Tibial nerve (tissue), 4 donors: ENCODE results near the gene PARP12.

Experiments
- EP300 ChIP-seq, 2 donors: sonication (generic); formaldehyde crosslinking; IDR thresholded peaks; one replicate each; pipeline ENCODE4 v1.6.1; 2017; ENCODE audit warnings: antibody characterized with exemption in 2 of 2, mild to moderate bottlenecking in 1 of 2
- POLR2A ChIP-seq, 2 donors: fragments of 450-650 bp; IDR thresholded peaks; one replicate each; pipeline ENCODE4 v1.6.1; 2017; ENCODE audit warnings: antibody characterized with exemption in 2 of 2, mild to moderate bottlenecking in 2 of 2, moderate library complexity in 2 of 2
- TF ChIP-seq, protein P1 (sequence below), 5 experiments: fragments of 200-600 bp in 3 of 5; fragments of 450-650 bp in 2 of 5; sonication (generic) in 3 of 5; IDR thresholded peaks; one replicate each; pipeline ENCODE4 v1.5.1; 2016 to 2019; ENCODE audit warnings: antibody characterized with exemption in 5 of 5, mild to moderate bottlenecking in 3 of 5, moderate library complexity in 2 of 5

DNA sequence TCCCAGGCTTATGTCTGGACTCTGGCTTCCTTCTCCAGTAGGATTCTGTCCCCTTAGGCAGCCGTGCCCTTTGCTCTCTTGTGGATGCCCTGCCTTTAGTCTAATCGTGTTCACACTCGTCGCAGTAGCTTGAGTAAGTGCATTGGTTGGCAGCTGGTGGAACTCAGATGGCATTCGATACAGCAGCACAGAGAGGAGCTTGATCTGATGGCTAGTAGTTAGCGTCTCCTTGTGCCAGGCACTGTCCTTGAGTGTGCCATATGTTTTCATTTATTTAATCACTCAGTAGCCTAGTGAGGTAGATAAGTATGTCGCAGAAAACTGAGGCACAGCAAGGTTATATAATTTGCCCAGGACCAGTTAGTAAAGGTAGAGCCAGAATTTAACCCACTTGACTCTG, 18.2 kb upstream of the PARP12 start:
- TF ChIP-seq, protein P1, sequence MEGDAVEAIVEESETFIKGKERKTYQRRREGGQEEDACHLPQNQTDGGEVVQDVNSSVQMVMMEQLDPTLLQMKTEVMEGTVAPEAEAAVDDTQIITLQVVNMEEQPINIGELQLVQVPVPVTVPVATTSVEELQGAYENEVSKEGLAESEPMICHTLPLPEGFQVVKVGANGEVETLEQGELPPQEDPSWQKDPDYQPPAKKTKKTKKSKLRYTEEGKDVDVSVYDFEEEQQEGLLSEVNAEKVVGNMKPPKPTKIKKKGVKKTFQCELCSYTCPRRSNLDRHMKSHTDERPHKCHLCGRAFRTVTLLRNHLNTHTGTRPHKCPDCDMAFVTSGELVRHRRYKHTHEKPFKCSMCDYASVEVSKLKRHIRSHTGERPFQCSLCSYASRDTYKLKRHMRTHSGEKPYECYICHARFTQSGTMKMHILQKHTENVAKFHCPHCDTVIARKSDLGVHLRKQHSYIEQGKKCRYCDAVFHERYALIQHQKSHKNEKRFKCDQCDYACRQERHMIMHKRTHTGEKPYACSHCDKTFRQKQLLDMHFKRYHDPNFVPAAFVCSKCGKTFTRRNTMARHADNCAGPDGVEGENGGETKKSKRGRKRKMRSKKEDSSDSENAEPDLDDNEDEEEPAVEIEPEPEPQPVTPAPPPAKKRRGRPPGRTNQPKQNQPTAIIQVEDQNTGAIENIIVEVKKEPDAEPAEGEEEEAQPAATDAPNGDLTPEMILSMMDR (IDR thresholded peaks at IDR 0.05) = no peak
- TF ChIP-seq POLR2A (IDR thresholded peaks at IDR 0.05) = no peak
- no peak for TF ChIP-seq EP300 (IDR thresholded peaks at IDR 0.05)
